GM10248 (cell line): Measurements from ENCODE around the gene ABCB11.

Source experiments
- CTCF ChIA-PET: fragments of 300-600 bp; sonication (Branson Sonifier 250); formaldehyde crosslinking; extraction: SDS; loops from one replicate; lab custom pipeline; 2021; ENCODE audit warnings: antibody characterized with exemption; lab: Yijun Ruan, JAX
- POLR2A ChIA-PET: fragments of 350-650 bp; sonication (Branson Sonifier 250); formaldehyde crosslinking; extraction: SDS; loops from one replicate; lab custom pipeline; 2020; ENCODE audit warnings: antibody characterized with exemption; lab: Yijun Ruan, JAX
- DNase-seq: peaks from one replicate; pipeline ENCODE4 v3.0.0; 2012; ENCODE audit errors: extremely low spot score
- CTCF ChIP-seq: IDR thresholded peaks from 2 replicates; pipeline ENCODE4 v1.5.1; 2012; ENCODE audit warnings: mild to moderate bottlenecking, low read depth; ENCODE audit errors: extremely low read depth, missing control alignments, control extremely low read depth

The ABCB11 gene

GRCh38 chr2:169072163-169072925 lies 41.2 kb upstream of the ABCB11 start:
- no peak for DNase-seq
- ChIA-PET CTCF (no interaction called here), POLR2A (no interaction called here)
- TF ChIP-seq CTCF = no peak

- ChIA-PET CTCF (no interaction called here), POLR2A (no interaction called here)
- DNase-seq = no peak
- TF ChIP-seq CTCF = no peak
Observed at GRCh38 chr2:169071455-169071854, 40.3 kb upstream of the ABCB11 start.

- no peak for DNase-seq
- ChIA-PET CTCF (interaction anchor here (1.0 kb wide), 1 partner anchor 12 kb away, joined by 4 read pairs; no protein-coding TSS in a partner anchor), POLR2A (no interaction called here)
- no peak for TF ChIP-seq CTCF
Observed at GRCh38 chr2:169069833-169070232, 38.7 kb upstream of the ABCB11 start.

- TF ChIP-seq CTCF = no peak
- no peak for DNase-seq
- POLR2A ChIA-PET = no interaction called here
- CTCF ChIA-PET = interaction anchor here (1.0 kb wide), 1 partner anchor 13 kb away, joined by 4 read pairs; no protein-coding TSS in a partner anchor
Observed at GRCh38 chr2:169069341-169069740, 38.2 kb upstream of the ABCB11 start, which contains the start of gene DHRS9. Gene DHRS9, plus strand, starts transcription at chr2:169069563. Its CDS starts 12,019 bp downstream, at chr2:169081582.

GRCh38 chr2:169066897-169067296 lies 35.8 kb upstream of the ABCB11 start:
- POLR2A ChIA-PET = no interaction called here
- TF ChIP-seq CTCF = no peak
- CTCF ChIA-PET = interaction anchor here (1.3 kb wide), 1 partner anchor 12 kb away, joined by 3 read pairs; no protein-coding TSS in a partner anchor
- DNase-seq = no peak

GRCh38 chr2:169065864-169066517 lies 34.9 kb upstream of the ABCB11 start:
- CTCF ChIA-PET = interaction anchor here (0.6 to 1.6 kb wide), 4 partner anchors 9 to 66 kb away, joined by 3 to 5 read pairs (median 3); no protein-coding TSS in a partner anchor
- no peak for TF ChIP-seq CTCF
- no peak for DNase-seq
- POLR2A ChIA-PET = no interaction called here
